Esophagus muscularis mucosa (tissue), 3 donors: Measurements from ENCODE around the gene LRRK1.

Experiments
- CTCF ChIP-seq, 3 experiments: fragments of 200-600 bp in 2 of 3; fragments of 450-650 bp in 1 of 3; sonication (generic) in 2 of 3; IDR thresholded peaks; one replicate each; pipeline ENCODE4 v1.5.1; 2017 to 2019; ENCODE audit warnings: antibody characterized with exemption in 3 of 3, mild to moderate bottlenecking in 2 of 3, moderate library complexity in 1 of 3
- POLR2A ChIP-seq: fragments of 450-650 bp; IDR thresholded peaks from one replicate; pipeline ENCODE4 v1.6.1; 2017; ENCODE audit warnings: antibody characterized with exemption, moderate library complexity, mild to moderate bottlenecking, low read depth

- no peak for TF ChIP-seq POLR2A
- TF ChIP-seq CTCF (IDR thresholded peaks at IDR 0.05): no peak
Measured at GRCh38 chr15:101062063-101062462, 142.9 kb downstream of the LRRK1 start.
